Common myeloid progenitor, CD34-positive (primary cell): ENCODE results near the gene DGCR2.
A peak's percentile ranks its signal among the peaks of the same experiment; 100 is the strongest.

ENCODE experiments used
- CTCF ChIA-PET: fragments of 350-600 bp; sonication (Branson Sonifier 250); formaldehyde crosslinking; loops from one replicate; lab custom pipeline; 2021; ENCODE audit warnings: antibody characterized with exemption; lab: Charles Lee
- POLR2A ChIA-PET: fragments of 350-600 bp; sonication (Branson Sonifier 250); formaldehyde crosslinking; loops from one replicate; lab custom pipeline; 2021; ENCODE audit warnings: antibody characterized with exemption; lab: Charles Lee
- DNase-seq, 3 donors: peaks; one replicate each; pipeline versions ENCODE4 v3.0.0 to v3.0.0-alpha.2; 2013
- H3K27ac ChIP-seq, 2 experiments: 1 replicate in 1 of 2; 2 replicates in 1 of 2; pipeline ENCODE4 v1.7.0; 2013; ENCODE audit warnings: inconsistent platforms in 2 of 2, low read length in 2 of 2, mild to moderate bottlenecking in 2 of 2, low read depth in 1 of 2, moderate library complexity in 1 of 2; ENCODE audit not compliant: severe bottlenecking in 2 of 2, insufficient read depth in 1 of 2, poor library complexity in 1 of 2
- H3K27me3 ChIP-seq, 5 experiments: replicated peaks in 2 of 5; 1 replicate in 3 of 5; 2 replicates in 2 of 5; pipeline versions ENCODE4 v1.6.1 to v1.7.0; 2013; ENCODE audit warnings: low read length in 4 of 5, mild to moderate bottlenecking in 2 of 5, moderate library complexity in 2 of 5, inconsistent platforms in 1 of 5; ENCODE audit not compliant: insufficient read depth in 5 of 5, control insufficient read depth in 4 of 5
- H3K36me3 ChIP-seq, 4 experiments: 1 replicate in 2 of 4; 2 replicates in 2 of 4; pipeline versions ENCODE4 v1.6.1 to v1.7.0; 2013; ENCODE audit warnings: low read length in 3 of 4, control low read depth in 1 of 4, mild to moderate bottlenecking in 1 of 4; ENCODE audit not compliant: control insufficient read depth in 4 of 4, insufficient read depth in 4 of 4
- H3K4me1 ChIP-seq, 4 experiments: 1 replicate in 3 of 4; 2 replicates in 1 of 4; pipeline versions ENCODE4 v1.6.1 to v1.7.1; 2013; ENCODE audit warnings: low read length in 3 of 4, mild to moderate bottlenecking in 3 of 4, control low read depth in 1 of 4, inconsistent platforms in 1 of 4, moderate library complexity in 1 of 4; ENCODE audit not compliant: control insufficient read depth in 4 of 4, insufficient read depth in 4 of 4; ENCODE audit errors: control extremely low read depth in 1 of 4
- H3K4me3 ChIP-seq, 7 experiments: 1 replicate in 4 of 7; 2 replicates in 3 of 7; pipeline versions ENCODE4 v1.5.1 to v1.7.0; 2013; ENCODE audit warnings: mild to moderate bottlenecking in 7 of 7, low read length in 6 of 7, moderate library complexity in 6 of 7, inconsistent platforms in 2 of 7, low read depth in 2 of 7, control low read depth in 1 of 7; ENCODE audit not compliant: insufficient read depth in 4 of 7, control insufficient read depth in 1 of 7; ENCODE audit errors: extremely low read depth in 1 of 7
- H3K9me3 ChIP-seq, 5 experiments: 1 replicate in 4 of 5; 2 replicates in 1 of 5; pipeline versions ENCODE4 v1.6.1 to v1.7.1; 2013; ENCODE audit warnings: low read length in 4 of 5, mild to moderate bottlenecking in 2 of 5, inconsistent platforms in 1 of 5, low read depth in 1 of 5, moderate library complexity in 1 of 5; ENCODE audit not compliant: control insufficient read depth in 4 of 5, insufficient read depth in 2 of 5; ENCODE audit errors: control extremely low read depth in 1 of 5
- WGBS: methylation state at CpG from one replicate; pipeline ENCODE4 v1.1.5; 2013; ENCODE audit not compliant: insufficient coverage; 5-methylcytosine and 5-hydroxymethylcytosine counted together

The DGCR2 gene

GRCh38 chr22:19105867-19106802 is 16.1 kb downstream of the DGCR2 start:
- no peaks in the 10 kb centered on the region for H3K9me3 ChIP-seq
- ChIA-PET POLR2A (no interaction called here), CTCF (interaction anchor here (0.8 to 2.7 kb wide), 7 partner anchors 9 to 371 kb away, joined by 3 to 15 read pairs (median 4); partner anchors contain the start of gene DGCR2)
- no peak overlapping the region for H3K4me3 ChIP-seq
- H3K27ac ChIP-seq = peak overlapping the region in 1 of 2 experiments; percentile 30
- no peaks in the 10 kb centered on the region for H3K27me3 ChIP-seq
- peaks cover 22 to 43% (median 30%) of the 10 kb centered on the region in 4 experiments for H3K4me1 ChIP-seq
- DNase-seq = peak; percentile 51 to 65 (median 64)
- H3K36me3 ChIP-seq = peaks cover 0 to 8% (median under 1%) of the 10 kb centered on the region in 4 experiments
- WGBS = 65% methylated on average over 11 of the region's 18 CpGs

DNA sequence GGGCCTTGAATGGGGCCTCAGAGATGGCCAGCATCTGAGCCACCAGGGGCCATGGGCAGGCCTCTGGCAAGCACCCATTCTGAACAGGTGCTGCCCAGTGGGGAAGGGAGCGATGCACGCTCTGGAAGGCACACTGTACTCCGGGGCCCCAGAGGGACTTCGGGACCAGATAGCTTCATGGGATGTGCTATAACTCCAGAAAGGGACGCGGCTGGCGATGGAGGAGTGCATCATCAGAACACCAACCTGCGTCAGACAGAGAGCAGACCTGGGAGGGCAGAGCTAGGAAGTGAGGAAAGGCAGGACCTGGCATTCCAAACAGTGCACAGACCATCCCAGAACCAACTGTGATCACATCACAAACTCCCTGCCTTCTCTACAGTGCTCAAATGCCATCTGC is 16.8 kb downstream of the DGCR2 start:
- Histone ChIP-seq H3K4me3 (no peak overlapping the region), H3K9me3 (no peaks in the 10 kb centered on the region), H3K36me3 (peaks cover 0 to 8% (median 2%) of the 10 kb centered on the region in 4 experiments), H3K27ac (no peak overlapping the region), H3K4me1 (peaks cover 15 to 36% (median 23%) of the 10 kb centered on the region in 4 experiments), H3K27me3 (no peaks in the 10 kb centered on the region)
- DNase-seq = no peak
- CTCF ChIA-PET = interaction anchor here (0.8 to 1.5 kb wide), 4 partner anchors 8 to 42 kb away, joined by 3 to 5 read pairs (median 4); no protein-coding TSS in a partner anchor
- POLR2A ChIA-PET = no interaction called here
- WGBS = 100% methylated on average over 8 of the region's 8 CpGs

GRCh38 chr22:19103880-19104821 is 18.1 kb downstream of the DGCR2 start:
- DNase-seq = no peak
- no peaks in the 10 kb centered on the region for H3K27me3 ChIP-seq
- CTCF ChIA-PET = interaction anchor here (0.8 to 1.7 kb wide), 2 partner anchors 11 to 40 kb away, joined by 3 to 5 read pairs; partner anchors contain the start of gene ESS2
- H3K4me3 ChIP-seq = no peak overlapping the region
- 100% methylated on average over 3 of the region's 5 CpGs for WGBS
- peaks cover 0 to 8% (median 2%) of the 10 kb centered on the region in 4 experiments for H3K36me3 ChIP-seq
- POLR2A ChIA-PET = no interaction called here
- peaks cover 8 to 24% (median 11%) of the 10 kb centered on the region in 4 experiments for H3K4me1 ChIP-seq
- no peak overlapping the region for H3K27ac ChIP-seq
- H3K9me3 ChIP-seq = no peaks in the 10 kb centered on the region

DNA sequence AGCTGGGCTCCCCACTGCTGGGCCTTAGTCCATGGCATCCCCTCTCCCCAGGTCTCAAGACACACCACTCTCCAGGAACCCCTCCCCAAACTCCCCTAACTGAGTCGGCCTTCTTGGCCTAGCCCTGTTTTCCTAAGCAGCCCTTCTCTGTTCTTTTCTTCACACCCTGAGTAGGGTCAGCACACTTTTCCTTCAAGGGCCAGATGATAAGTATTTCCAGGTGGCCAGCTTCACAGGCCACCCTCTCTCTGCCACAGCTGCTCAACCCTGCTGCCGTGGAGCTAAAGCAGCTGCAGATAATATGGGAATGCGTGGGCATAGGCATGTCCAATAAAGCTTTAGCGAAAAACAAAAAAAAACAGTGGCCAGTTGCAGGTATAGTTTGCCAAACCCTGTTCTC is 24.1 kb downstream of the DGCR2 start:
- POLR2A ChIA-PET = no interaction called here
- no peaks in the 10 kb centered on the region for H3K27me3 ChIP-seq

DNA sequence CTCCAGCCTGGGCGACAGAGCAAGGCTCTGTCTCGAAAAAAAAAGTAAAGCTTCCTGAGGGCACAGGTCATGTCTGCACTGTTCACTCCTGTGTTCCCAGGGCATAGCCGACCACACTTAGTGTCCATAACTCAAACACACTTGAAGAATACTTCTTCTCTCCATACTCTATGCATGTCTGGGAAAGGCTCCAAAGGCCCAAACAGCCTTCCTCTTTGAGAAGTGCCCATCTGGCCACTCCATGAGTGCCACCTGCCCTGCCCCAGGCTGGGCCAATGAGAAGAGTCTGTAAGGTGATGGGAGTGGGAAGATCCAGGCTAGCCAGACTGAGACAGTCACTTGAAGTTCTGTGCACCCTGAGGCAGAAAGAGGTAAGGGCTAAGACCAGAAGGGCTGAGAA is 24.7 kb downstream of the DGCR2 start:
- Histone ChIP-seq H3K4me1 (peaks cover 0 to 4% (median under 1%) of the 10 kb centered on the region in 4 experiments), H3K27me3 (no peaks in the 10 kb centered on the region), H3K9me3 (no peaks in the 10 kb centered on the region), H3K4me3 (no peak overlapping the region), H3K27ac (peak overlapping the region in 1 of 2 experiments; percentile 57), H3K36me3 (peaks cover 2 to 7% (median 3%) of the 10 kb centered on the region in 4 experiments)
- DNase-seq = no peak
- 97% methylated on average over 3 of the region's 3 CpGs for WGBS
- ChIA-PET POLR2A (no interaction called here), CTCF (interaction anchor here (2.0 kb wide), 1 partner anchor 8 kb away, joined by 5 read pairs; no protein-coding TSS in a partner anchor)

More for the DNA sequence above, 24.1 kb downstream of the DGCR2 start:
- H3K4me3 ChIP-seq = no peak overlapping the region
- CTCF ChIA-PET = interaction anchor here (0.6 to 2.0 kb wide), 4 partner anchors 7 to 34 kb away, joined by 3 to 5 read pairs (median 4); no protein-coding TSS in a partner anchor
- DNase-seq = no peak
- H3K9me3 ChIP-seq = no peaks in the 10 kb centered on the region
- 100% methylated on average over 4 of the region's 4 CpGs for WGBS
- peak overlapping the region in 1 of 2 experiments; percentile 57 for H3K27ac ChIP-seq
- H3K36me3 ChIP-seq = peaks cover 2 to 7% (median 3%) of the 10 kb centered on the region in 4 experiments
- peaks cover 0 to 2% (median 0%) of the 10 kb centered on the region in 4 experiments for H3K4me1 ChIP-seq

GRCh38 chr22:19096555-19096954 is 25.7 kb downstream of the DGCR2 start:
- ChIA-PET CTCF (interaction anchor here (0.6 to 2.0 kb wide), 2 partner anchors 9 to 169 kb away, joined by 3 to 5 read pairs; no protein-coding TSS in a partner anchor), POLR2A (no interaction called here)
- WGBS = no CpG with 5 or more reads among the region's 1 CpG

More at GRCh38 chr22:19096555-19096954, 25.7 kb downstream of the DGCR2 start:
- Histone ChIP-seq H3K9me3 (no peaks in the 10 kb centered on the region), H3K4me1 (peaks cover 0 to 4% (median under 1%) of the 10 kb centered on the region in 4 experiments), H3K36me3 (peaks cover 2 to 7% (median 3%) of the 10 kb centered on the region in 4 experiments), H3K4me3 (no peak overlapping the region), H3K27me3 (no peaks in the 10 kb centered on the region), H3K27ac (no peak overlapping the region)
- DNase-seq = no peak
